AG04450 (cell line): Measurements from ENCODE around the gene TMEM54. TPM values are rescaled to one million over a fixed set of nuclear protein-coding genes. Genes with fewer than 3 reads are reported as not detected.

ENCODE experiments used
- CTCF ChIA-PET: fragments of 300-600, 350-600 bp; formaldehyde crosslinking; extraction: SDS; loops from one replicate; lab custom pipeline; 2022; ENCODE audit warnings: antibody characterized with exemption, inconsistent platforms; lab: Charles Lee
- POLR2A ChIA-PET: fragments of 350-600 bp; formaldehyde crosslinking; extraction: SDS; loops from one replicate; lab custom pipeline; 2021; ENCODE audit warnings: antibody characterized with exemption, inconsistent platforms; lab: Yijun Ruan, JAX
- DNase-seq: peaks from one replicate; pipeline ENCODE4 v3.0.0-alpha.2; 2011; ENCODE audit warnings: low read depth, low spot score
- H3K27ac ChIP-seq: one replicate; pipeline ENCODE4 v1.5.1; 2012; ENCODE audit warnings: low read depth, low read length, control low read depth
- H3K27me3 ChIP-seq: one replicate; pipeline ENCODE4 v1.6.0; 2012; ENCODE audit warnings: low read length; ENCODE audit not compliant: control insufficient read depth, insufficient read depth
- H3K4me3 ChIP-seq: 2 replicates; pipeline ENCODE4 v1.5.1; 2011; ENCODE audit warnings: mild to moderate bottlenecking, low read depth, low read length, control low read depth
- H3K9me3 ChIP-seq: 2 replicates; pipeline ENCODE4 v1.5.1; 2012; ENCODE audit warnings: low read length; ENCODE audit not compliant: control insufficient read depth, insufficient read depth
- CTCF ChIP-seq: IDR thresholded peaks from 2 replicates; pipeline ENCODE4 v1.5.1; 2011; ENCODE audit warnings: low read depth, low read length, control low read depth, inconsistent platforms
- polyA plus RNA-seq: library from polyadenylated mRNA; depleted of rRNA; stranded (reverse); fragments of >200 nt; gene quantifications from 2 replicates; pipeline ENCODE4 v1.2.3, GENCODE V29; 2011

The TMEM54 gene
- polyA plus RNA-seq, 1 experiment, result 28.6 TPM

- ChIA-PET POLR2A (no interaction called here), CTCF (interaction anchor here (0.6 to 0.9 kb wide), 2 partner anchors 11 to 128 kb away, joined by 3 to 5 read pairs; partner anchors contain the start of gene HPCA)
- DNase-seq, result no peak
- H3K4me3 ChIP-seq, result no peak overlapping the region
- no peak for TF ChIP-seq CTCF
- H3K27me3 ChIP-seq, result peaks cover 4% of the 10 kb centered on the region
- H3K9me3 ChIP-seq, result no peaks in the 10 kb centered on the region; the same call in none of the 2 replicates
- no peak overlapping the region for H3K27ac ChIP-seq
These were observed 3.8 kb downstream of the TMEM54 start for GRCh38 chr1:32897082-32898049.

GRCh38 chr1:32896451-32896850 is 4.7 kb downstream of the TMEM54 start:
- Histone ChIP-seq H3K4me3 (no peak overlapping the region), H3K27me3 (peaks cover 10% of the 10 kb centered on the region), H3K9me3 (no peaks in the 10 kb centered on the region; the same call in none of the 2 replicates), H3K27ac (no peak overlapping the region)
- TF ChIP-seq CTCF, result no peak
- ChIA-PET CTCF (interaction anchor here (0.9 kb wide), 1 partner anchor 10 kb away, joined by 5 read pairs; the partner anchor contains the start of gene HPCA), POLR2A (no interaction called here)
- no peak for DNase-seq

- Histone ChIP-seq H3K27me3 (peaks cover 18% of the 10 kb centered on the region), H3K27ac (no peak overlapping the region), H3K4me3 (no peak overlapping the region), H3K9me3 (no peaks in the 10 kb centered on the region; the same call in none of the 2 replicates)
- ChIA-PET CTCF (interaction anchor here (1.0 to 1.1 kb wide), 2 partner anchors 10 to 192 kb away, joined by 3 to 4 read pairs; partner anchors contain the start of gene HPCA), POLR2A (no interaction called here)
- no peak for TF ChIP-seq CTCF
- DNase-seq, result no peak
These were observed 5.6 kb downstream of the TMEM54 start for GRCh38 chr1:32895325-32896215.

GRCh38 chr1:32894681-32895080 is 6.5 kb downstream of the TMEM54 start:
- H3K27me3 ChIP-seq, result peaks cover 23% of the 10 kb centered on the region
- TF ChIP-seq CTCF, result no peak
- H3K27ac ChIP-seq, result no peak overlapping the region
- no peaks in the 10 kb centered on the region; the same call in 1 of the 2 replicates for H3K9me3 ChIP-seq
- ChIA-PET CTCF (interaction anchor here (1.0 to 5.2 kb wide), 4 partner anchors 9 to 192 kb away, joined by 3 to 31 read pairs (median 4); partner anchors contain the start of gene HPCA), POLR2A (no interaction called here)
- DNase-seq, result no peak
- H3K4me3 ChIP-seq, result no peak overlapping the region
